ENCODE results near the gene DNAL4. TPM values are rescaled to one million over a fixed set of nuclear protein-coding genes. Genes with fewer than 3 reads are reported as not detected.

DNAL4 gene
- total and polyA plus RNA-seq, 2 of the 4 experiments (the other 2 are of a cell fraction): 6.1 to 12.1 TPM

DNA sequence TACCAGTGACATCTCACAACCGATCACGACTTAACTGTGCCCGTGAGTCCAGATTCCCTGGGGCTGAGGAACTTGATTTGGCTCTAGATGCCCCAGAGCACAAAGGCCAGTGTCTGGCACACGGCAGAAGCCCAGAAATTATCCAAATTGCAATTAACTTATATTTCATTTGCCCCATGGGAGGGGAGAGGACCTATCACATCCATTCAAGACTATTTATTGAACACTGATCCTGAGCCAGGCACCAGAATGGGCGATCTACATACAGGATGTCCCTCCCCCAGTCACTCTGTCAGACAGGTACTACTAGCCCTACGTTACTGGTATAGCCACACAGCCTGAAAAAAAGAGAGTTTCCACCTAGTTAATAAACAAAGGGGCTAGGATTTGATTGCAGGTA, 5.1 kb downstream of the DNAL4 start:
- BruUV-seq (replicated peaks): no TSS peak
- Histone ChIP-seq H2AK5ac (ENCODE audit: low read depth, low read length) (peak overlapping the region; percentile 27; the same call in 1 of the 2 replicates), H4K5ac (ENCODE audit: low read depth, low read length) (no peak overlapping the region), H3K56ac (ENCODE audit: extremely low read depth, insufficient read depth, low read length) (no peak overlapping the region), H3K9ac (ENCODE audit: low read depth, low read length) (no peak overlapping the region), H4K20me1 (ENCODE audit: insufficient read depth, low read length) (peaks cover 10% of the 10 kb centered on the region; the same call in 1 of the 2 replicates), H2BK15ac (ENCODE audit: low read depth, low read length) (no peak overlapping the region), H3K27ac (ENCODE audit: insufficient read depth, low read length) (no peak overlapping the region), H2BK5ac (ENCODE audit: low read depth, low read length, poor library complexity, severe bottlenecking) (peak overlapping the region; percentile 6), H2BK120ac (ENCODE audit: low read depth, low read length) (no peak overlapping the region), H4K91ac (ENCODE audit: insufficient read depth, low read depth, low read length) (no peak overlapping the region), H3K27me3 (ENCODE audit: control insufficient read depth, insufficient read depth, low read length) (no peaks in the 10 kb centered on the region), H2AK9ac (replicated peaks; ENCODE audit: low read depth, low read length, poor library complexity) (no peak overlapping the region), H3K9me1 (ENCODE audit: insufficient read depth, low read length) (peaks cover 37% of the 10 kb centered on the region), H4K8ac (ENCODE audit: low read depth in 2 of 2, low read length in 2 of 2) (no peak overlapping the region), H3K4me2 (ENCODE audit: low read depth, low read length) (peak overlapping the region; percentile 13; the same call in 1 of the 2 replicates), H2BK20ac (ENCODE audit: low read depth, low read length) (no peak overlapping the region), H2AFZ (replicated peaks; ENCODE audit: low read length, poor library complexity) (no peak overlapping the region), H3K4me1 (ENCODE audit: control insufficient read depth, insufficient read depth, low read length) (peaks cover 16% of the 10 kb centered on the region), H3K23ac (ENCODE audit: low read depth, low read length) (0 out of 2 replicates have a peak overlapping the region, but pooled peaks have one; percentile 39), H3K36me3 (ENCODE audit: control insufficient read depth, insufficient read depth, low read length) (peaks cover 6% of the 10 kb centered on the region), H3K9me3 (ENCODE audit: control insufficient read depth, insufficient read depth, low read length) (no peaks in the 10 kb centered on the region), H3K79me1 (ENCODE audit: low read depth in 1 of 2, low read length in 2 of 2) (peaks cover 12 to 59% of the 10 kb centered on the region in 2 experiments), H3K18ac (ENCODE audit: low read depth, low read length) (no peak overlapping the region), H3K14ac (replicated peaks; ENCODE audit: low read depth, low read length) (0 out of 2 replicates have a peak overlapping the region, but pooled peaks have one; percentile 0), H3K4ac (ENCODE audit: low read depth, low read length) (no peak overlapping the region; the same call in 1 of the 2 replicates), H3K4me3 (ENCODE audit: insufficient read depth, low read depth, low read length) (no peak overlapping the region)
- in situ Hi-C loops (cut with MboI; ENCODE audit: low sequenced_read_pairs) (no loop called here), intact Hi-C loops (cut with micrococcal nuclease) (loop anchor here (5.0 kb wide), 1 partner anchor 53 kb away; the partner anchor contains the start of gene NPTXR), dilution Hi-C loops (cut with HindIII; ENCODE audit: low sequenced_read_pairs, unreplicated experiment) (no loop called here)
- ChIA-PET POLR2A (ENCODE audit: unreplicated experiment) (no interaction called here), CTCF (interaction anchor here (1.2 kb wide), 1 partner anchor 20 kb away, joined by 3 read pairs; no protein-coding TSS in a partner anchor)
- ATAC-seq (ENCODE audit: low read depth): peak; percentile 3; the same call in 1 of the 2 replicates
- WGBS, 2 experiments (ENCODE audit: extremely low coverage in 2 of 2, insufficient read length in 1 of 2): no CpG with 5 or more reads among the region's 6 CpGs
- no peak for DNase-seq
- TF ChIP-seq CEBPB (IDR thresholded peaks at IDR 0.05; ENCODE audit: low read depth, low read length) (no peak), CHD1 (IDR thresholded peaks at IDR 0.05; ENCODE audit: low read depth, low read length) (no peak), MAZ (IDR thresholded peaks at IDR 0.05; ENCODE audit: borderline replicate concordance, low read depth, low read length) (no peak), BHLHE40 (IDR thresholded peaks at IDR 0.05; ENCODE audit: low read depth, low read length) (no peak), USF2 (IDR thresholded peaks at IDR 0.05; ENCODE audit: low read depth, low read length) (no peak), RFX5 (IDR thresholded peaks at IDR 0.05; ENCODE audit: low read depth, low read length) (no peak), MAFK (IDR thresholded peaks at IDR 0.05; ENCODE audit: low read depth, low read length) (no peak), SMC3 (IDR thresholded peaks at IDR 0.05; ENCODE audit: low read depth, low read length) (no peak), RCOR1 (IDR thresholded peaks at IDR 0.05; ENCODE audit: insufficient replicate concordance, low read length) (no peak), POLR2A (IDR thresholded peaks at IDR 0.05; ENCODE audit: low read depth, low read length) (no peak), ELK1 (IDR thresholded peaks at IDR 0.05; ENCODE audit: borderline replicate concordance, low read depth, low read length) (no peak), NFE2L2 (IDR thresholded peaks at IDR 0.05; ENCODE audit: low read depth, low read length) (no peak), RAD21 (IDR thresholded peaks at IDR 0.05; ENCODE audit: low read length) (no peak), FOS (IDR thresholded peaks at IDR 0.05; ENCODE audit: low read depth, low read length) (no peak), MXI1 (IDR thresholded peaks at IDR 0.05; ENCODE audit: borderline replicate concordance, low read depth, low read length) (no peak)
- TF ChIP-seq, protein P1, sequence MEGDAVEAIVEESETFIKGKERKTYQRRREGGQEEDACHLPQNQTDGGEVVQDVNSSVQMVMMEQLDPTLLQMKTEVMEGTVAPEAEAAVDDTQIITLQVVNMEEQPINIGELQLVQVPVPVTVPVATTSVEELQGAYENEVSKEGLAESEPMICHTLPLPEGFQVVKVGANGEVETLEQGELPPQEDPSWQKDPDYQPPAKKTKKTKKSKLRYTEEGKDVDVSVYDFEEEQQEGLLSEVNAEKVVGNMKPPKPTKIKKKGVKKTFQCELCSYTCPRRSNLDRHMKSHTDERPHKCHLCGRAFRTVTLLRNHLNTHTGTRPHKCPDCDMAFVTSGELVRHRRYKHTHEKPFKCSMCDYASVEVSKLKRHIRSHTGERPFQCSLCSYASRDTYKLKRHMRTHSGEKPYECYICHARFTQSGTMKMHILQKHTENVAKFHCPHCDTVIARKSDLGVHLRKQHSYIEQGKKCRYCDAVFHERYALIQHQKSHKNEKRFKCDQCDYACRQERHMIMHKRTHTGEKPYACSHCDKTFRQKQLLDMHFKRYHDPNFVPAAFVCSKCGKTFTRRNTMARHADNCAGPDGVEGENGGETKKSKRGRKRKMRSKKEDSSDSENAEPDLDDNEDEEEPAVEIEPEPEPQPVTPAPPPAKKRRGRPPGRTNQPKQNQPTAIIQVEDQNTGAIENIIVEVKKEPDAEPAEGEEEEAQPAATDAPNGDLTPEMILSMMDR (conservative IDR thresholded peaks at IDR 0.05; ENCODE audit: low read depth, low read length): no peak
